HG03025 (cell line): ENCODE measurements around the gene COQ3.

Experiments used
- ATAC-seq: cut with Tn5 transposase; IDR thresholded peaks from one replicate; pipeline ENCODE4 v1.9.1; 2021; ENCODE audit warnings: mild to moderate bottlenecking, moderate library complexity; ENCODE audit not compliant: unreplicated experiment, low FRiP score

The COQ3 gene

GRCh38 chr6:99393366-99393697 lies 663 bp downstream of the COQ3 start:
- ATAC-seq, result peak; percentile 12

- ATAC-seq, result no peak
These were observed 3.1 kb downstream of the COQ3 start for GRCh38 chr6:99390896-99391295.

- no peak for ATAC-seq
These were observed 9.5 kb downstream of the COQ3 start for GRCh38 chr6:99384507-99384906.

GRCh38 chr6:99378636-99379035 lies 15.4 kb downstream of the COQ3 start:
- ATAC-seq, result no peak

GRCh38 chr6:99369533-99369932 lies 24.5 kb downstream of the COQ3 start:
- ATAC-seq, result no peak

- no peak for ATAC-seq
These were observed 27.1 kb downstream of the COQ3 start for GRCh38 chr6:99366852-99367251.

GRCh38 chr6:99364026-99364425 lies 30.0 kb downstream of the COQ3 start:
- ATAC-seq, result peak; percentile 82

- ATAC-seq, result no peak
These were observed 31.2 kb downstream of the COQ3 start for GRCh38 chr6:99362678-99363268.

- no peak for ATAC-seq
These were observed 34.2 kb downstream of the COQ3 start for GRCh38 chr6:99359800-99360199.

- ATAC-seq, result no peak
These were observed 37.4 kb downstream of the COQ3 start for GRCh38 chr6:99356641-99357040.

GRCh38 chr6:99354983-99355382 lies 39.0 kb downstream of the COQ3 start:
- ATAC-seq, result no peak

GRCh38 chr6:99353126-99353525 lies 40.9 kb downstream of the COQ3 start:
- ATAC-seq, result no peak

GRCh38 chr6:99350573-99350972 lies 43.4 kb downstream of the COQ3 start:
- ATAC-seq, result no peak

GRCh38 chr6:99349171-99350141 lies 44.5 kb downstream of the COQ3 start, which contains the start of gene FAXC:
Gene FAXC, minus strand, starts transcription at chr6:99349674. Its CDS starts 302 bp downstream, at chr6:99349372.
- ATAC-seq, result peak; percentile 59

- ATAC-seq, result no peak
These were observed 45.5 kb downstream of the COQ3 start for GRCh38 chr6:99348288-99349170.

GRCh38 chr6:99347804-99348203 lies 46.2 kb downstream of the COQ3 start:
- ATAC-seq, result no peak

GRCh38 chr6:99346595-99346994 lies 47.4 kb downstream of the COQ3 start:
- no peak for ATAC-seq

- ATAC-seq, result no peak
These were observed 48.8 kb downstream of the COQ3 start for GRCh38 chr6:99345164-99345563.

- no peak for ATAC-seq
These were observed 49.7 kb downstream of the COQ3 start for GRCh38 chr6:99344289-99344688.

GRCh38 chr6:99341862-99342455 lies 52.0 kb downstream of the COQ3 start:
- peak; percentile 70 for ATAC-seq
